ENCODE measurements around the gene NAV2. TPM values are rescaled to one million over a fixed set of nuclear protein-coding genes. Genes with fewer than 3 reads are reported as not detected.

NAV2 gene
- total RNA-seq, 1 experiment from 2014 or later, result 22.7 TPM

- Histone ChIP-seq H3K27ac (ENCODE audit: low read length) (no peak overlapping the region), H3K4me3 (ENCODE audit: low read depth in 2 of 2, low read length in 2 of 2) (no peak overlapping the region), H3K36me3 (ENCODE audit: control insufficient read depth, insufficient read depth, low read length) (no peaks in the 10 kb centered on the region), H3K9me3 (ENCODE audit: control insufficient read depth, insufficient read depth, low read depth, low read length) (no peaks in the 10 kb centered on the region), H3K4me1 (ENCODE audit: control insufficient read depth, insufficient read depth, low read length) (no peaks in the 10 kb centered on the region), H3K27me3 (ENCODE audit: control insufficient read depth, insufficient read depth, low read length) (no peaks in the 10 kb centered on the region)
- ChIA-PET CTCF (no interaction called here), POLR2A (no interaction called here)
- TF ChIP-seq, protein P1, sequence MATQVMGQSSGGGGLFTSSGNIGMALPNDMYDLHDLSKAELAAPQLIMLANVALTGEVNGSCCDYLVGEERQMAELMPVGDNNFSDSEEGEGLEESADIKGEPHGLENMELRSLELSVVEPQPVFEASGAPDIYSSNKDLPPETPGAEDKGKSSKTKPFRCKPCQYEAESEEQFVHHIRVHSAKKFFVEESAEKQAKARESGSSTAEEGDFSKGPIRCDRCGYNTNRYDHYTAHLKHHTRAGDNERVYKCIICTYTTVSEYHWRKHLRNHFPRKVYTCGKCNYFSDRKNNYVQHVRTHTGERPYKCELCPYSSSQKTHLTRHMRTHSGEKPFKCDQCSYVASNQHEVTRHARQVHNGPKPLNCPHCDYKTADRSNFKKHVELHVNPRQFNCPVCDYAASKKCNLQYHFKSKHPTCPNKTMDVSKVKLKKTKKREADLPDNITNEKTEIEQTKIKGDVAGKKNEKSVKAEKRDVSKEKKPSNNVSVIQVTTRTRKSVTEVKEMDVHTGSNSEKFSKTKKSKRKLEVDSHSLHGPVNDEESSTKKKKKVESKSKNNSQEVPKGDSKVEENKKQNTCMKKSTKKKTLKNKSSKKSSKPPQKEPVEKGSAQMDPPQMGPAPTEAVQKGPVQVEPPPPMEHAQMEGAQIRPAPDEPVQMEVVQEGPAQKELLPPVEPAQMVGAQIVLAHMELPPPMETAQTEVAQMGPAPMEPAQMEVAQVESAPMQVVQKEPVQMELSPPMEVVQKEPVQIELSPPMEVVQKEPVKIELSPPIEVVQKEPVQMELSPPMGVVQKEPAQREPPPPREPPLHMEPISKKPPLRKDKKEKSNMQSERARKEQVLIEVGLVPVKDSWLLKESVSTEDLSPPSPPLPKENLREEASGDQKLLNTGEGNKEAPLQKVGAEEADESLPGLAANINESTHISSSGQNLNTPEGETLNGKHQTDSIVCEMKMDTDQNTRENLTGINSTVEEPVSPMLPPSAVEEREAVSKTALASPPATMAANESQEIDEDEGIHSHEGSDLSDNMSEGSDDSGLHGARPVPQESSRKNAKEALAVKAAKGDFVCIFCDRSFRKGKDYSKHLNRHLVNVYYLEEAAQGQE (IDR thresholded peaks at IDR 0.05; ENCODE audit: insufficient read depth in 1 of 2, low read depth in 2 of 2, low read length in 1 of 2), result no peak
- TF ChIP-seq CTCF (IDR thresholded peaks at IDR 0.05) (no peak), POLR2AphosphoS5 (IDR thresholded peaks at IDR 0.05; ENCODE audit: low read depth, low read length) (no peak), SIN3A (IDR thresholded peaks at IDR 0.05; ENCODE audit: borderline replicate concordance, insufficient read depth, low read depth, low read length) (no peak), TCF7L2 (IDR thresholded peaks at IDR 0.05; ENCODE audit: low read depth, low read length) (no peak)
- ATAC-seq (no peak), DNase-seq (ENCODE audit: low read depth, low spot score) (no peak)
- in situ Hi-C loops (cut with HindIII; ENCODE audit: low pct_unique_long_range_greater_than_20kb, low sequenced_read_pairs) (no loop called here), intact Hi-C loops (cut with micrococcal nuclease; ENCODE audit: unreplicated experiment) (no loop called here)
- BruUV-seq (replicated peaks), result no TSS peak
These were observed 82.4 kb downstream of the NAV2 start for GRCh38 chr11:19795082-19795481.

DNA sequence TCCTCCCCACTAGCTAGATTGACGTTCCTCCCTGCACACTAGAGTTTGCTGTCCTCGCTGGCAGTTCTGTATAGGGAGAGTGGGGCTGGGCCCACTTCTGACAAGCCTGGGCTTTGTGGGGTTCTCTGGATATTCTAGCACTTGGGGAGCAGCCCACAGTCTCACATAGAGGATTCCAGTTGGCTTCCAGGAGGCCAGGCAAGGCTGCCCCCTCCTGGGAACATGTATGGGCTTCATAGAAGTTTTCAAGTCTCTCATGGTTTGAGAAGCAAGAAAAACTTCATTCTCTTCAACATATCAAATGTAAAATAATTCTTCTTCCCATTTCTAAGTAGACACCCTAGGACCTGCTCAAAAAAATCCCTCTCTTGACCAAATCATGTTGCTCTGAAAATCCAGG lies 87.5 kb downstream of the NAV2 start:
- no peak for TF ChIP-seq POLR2AphosphoS5 (IDR thresholded peaks at IDR 0.05; ENCODE audit: low read depth, low read length)
- TF ChIP-seq, protein P1 (IDR thresholded peaks at IDR 0.05; ENCODE audit: insufficient read depth in 1 of 2, low read depth in 2 of 2, low read length in 1 of 2), result no peak
- peak; percentile 43; the same call in 1 of the 2 replicates for TF ChIP-seq CTCF (IDR thresholded peaks at IDR 0.05)
- no peak for TF ChIP-seq TCF7L2 (IDR thresholded peaks at IDR 0.05; ENCODE audit: low read depth, low read length)
- Histone ChIP-seq H3K4me1 (ENCODE audit: control insufficient read depth, insufficient read depth, low read length) (0 out of 2 replicates have a peak, but pooled peaks cover 3% of the 10 kb centered on the region), H3K27me3 (ENCODE audit: control insufficient read depth, insufficient read depth, low read length) (no peaks in the 10 kb centered on the region), H3K27ac (ENCODE audit: low read length) (no peak overlapping the region), H3K4me3 (ENCODE audit: low read depth in 2 of 2, low read length in 2 of 2) (no peak overlapping the region), H3K36me3 (ENCODE audit: control insufficient read depth, insufficient read depth, low read length) (no peaks in the 10 kb centered on the region), H3K9me3 (ENCODE audit: control insufficient read depth, insufficient read depth, low read depth, low read length) (no peaks in the 10 kb centered on the region)
- ChIA-PET POLR2A (no interaction called here), CTCF (interaction anchor here (0.6 kb wide), 1 partner anchor 52 kb away, joined by 3 read pairs; no protein-coding TSS in a partner anchor)
- intact Hi-C loops (cut with micrococcal nuclease; ENCODE audit: unreplicated experiment), result loop anchor here (10.0 kb wide), 1 partner anchor 235 kb away; no protein-coding TSS in a partner anchor
- DNase-seq (ENCODE audit: low read depth, low spot score), result no peak
- no peak for ATAC-seq
- in situ Hi-C loops (cut with HindIII; ENCODE audit: low pct_unique_long_range_greater_than_20kb, low sequenced_read_pairs), result no loop called here
- BruUV-seq (replicated peaks), result no TSS peak
